Hepatocyte (in vitro differentiated cells): Measurements from ENCODE around the gene GAB3. TPM values are rescaled to one million over a fixed set of nuclear protein-coding genes. Genes with fewer than 3 reads are reported as not detected.

Experiments used
- DNase-seq: peaks from one replicate; pipeline ENCODE4 v3.0.0-alpha.2; 2016; ENCODE audit warnings: low spot score
- H2AFZ ChIP-seq: fragments of 200-600 bp; sonication (generic); 2 replicates; pipeline ENCODE4 v1.6.0; 2016; ENCODE audit warnings: antibody characterized with exemption, mild to moderate bottlenecking
- H3K27ac ChIP-seq: fragments of 200-600 bp; sonication (generic); 2 replicates; pipeline ENCODE4 v1.5.1; 2016; ENCODE audit warnings: mild to moderate bottlenecking
- H3K27me3 ChIP-seq: fragments of 200-600 bp; sonication (generic); 2 replicates; pipeline ENCODE4 v1.6.1; 2016
- H3K36me3 ChIP-seq: fragments of 200-600 bp; sonication (generic); replicated peaks from 2 replicates; pipeline ENCODE4 v1.5.1; 2016; ENCODE audit warnings: low read depth; ENCODE audit not compliant: insufficient read depth
- H3K4me1 ChIP-seq: fragments of 200-600 bp; sonication (generic); 2 replicates; pipeline ENCODE4 v1.5.1; 2016; ENCODE audit warnings: mild to moderate bottlenecking, moderate library complexity; ENCODE audit not compliant: insufficient read depth
- H3K4me2 ChIP-seq: fragments of 200-600 bp; sonication (generic); 2 replicates; pipeline ENCODE4 v1.6.0; 2016
- H3K4me3 ChIP-seq: fragments of 200-600 bp; sonication (generic); 2 replicates; pipeline ENCODE4 v1.5.1; 2016; ENCODE audit warnings: mild to moderate bottlenecking
- H3K79me2 ChIP-seq: fragments of 200-600 bp; sonication (generic); 2 replicates; pipeline ENCODE4 v1.6.0; 2017; ENCODE audit warnings: mild to moderate bottlenecking
- H3K9me2 ChIP-seq: fragments of 200-600 bp; sonication (generic); replicated peaks from 2 replicates; pipeline ENCODE4 v1.6.0; 2017; ENCODE audit warnings: mild to moderate bottlenecking; ENCODE audit not compliant: insufficient read depth
- H3K9me3 ChIP-seq: fragments of 200-600 bp; sonication (generic); 2 replicates; pipeline ENCODE4 v1.5.1; 2016; ENCODE audit warnings: low read depth, mild to moderate bottlenecking
- H4K20me1 ChIP-seq: fragments of 200-600 bp; sonication (generic); 2 replicates; pipeline ENCODE4 v1.6.0; 2016; ENCODE audit warnings: mild to moderate bottlenecking; ENCODE audit not compliant: insufficient read depth, poor library complexity, severe bottlenecking
- EZH2 ChIP-seq: fragments of 200-600 bp; sonication (generic); IDR thresholded peaks from 2 replicates; pipeline ENCODE4 v1.6.1; 2016; ENCODE audit warnings: antibody characterized with exemption, mild to moderate bottlenecking, borderline replicate concordance
- EZH2phosphoT487 ChIP-seq: fragments of 200-600 bp; sonication (generic); IDR thresholded peaks from one replicate; pipeline ENCODE4 v1.6.1; 2018; ENCODE audit warnings: antibody characterized with exemption, mild to moderate bottlenecking, low read depth, moderate library complexity; ENCODE audit not compliant: unreplicated experiment, severe bottlenecking
- WGBS: methylation state at CpG from one replicate; pipeline ENCODE4 v1.1.6; 2016; ENCODE audit warnings: low lambda C conversion rate; ENCODE audit errors: missing lambda C conversion rate; 5-methylcytosine and 5-hydroxymethylcytosine counted together
- polyA plus RNA-seq: library from polyadenylated mRNA; unstranded; fragments of >200 nt; fragmentation: Nextera tagmentation; extraction: Ambion mirVana; gene quantifications from 2 replicates; pipeline ENCODE4 v1.2.1, GENCODE V29; 2016
- total RNA-seq: library from RNA; depleted of rRNA; stranded (reverse); fragments of >200 nt; gene quantifications from 2 replicates; pipeline ENCODE4 v1.2.3, GENCODE V29; 2014
- TF ChIP-seq, protein P1 (sequence below): fragments of 200-600 bp; sonication (generic); IDR thresholded peaks from 2 replicates; pipeline ENCODE4 v1.5.1; 2016; ENCODE audit warnings: antibody characterized with exemption, mild to moderate bottlenecking; ENCODE audit not compliant: poor library complexity

GAB3 gene
- total and polyA plus RNA-seq, 2 experiments from 2014 or later: 0.21 to 0.50 TPM

GRCh38 chrX:154661899-154662298 lies 89.0 kb downstream of the GAB3 start:
- Histone ChIP-seq H3K4me2 (no peak overlapping the region), H3K36me3 (no peaks in the 10 kb centered on the region), H3K27ac (no peak overlapping the region), H3K79me2 (no peaks in the 10 kb centered on the region), H4K20me1 (no peaks in the 10 kb centered on the region), H3K4me3 (no peak overlapping the region), H2AFZ (no peak overlapping the region), H3K9me3 (no peaks in the 10 kb centered on the region), H3K9me2 (no peaks in the 10 kb centered on the region), H3K4me1 (no peaks in the 10 kb centered on the region), H3K27me3 (no peaks in the 10 kb centered on the region)
- no peak for DNase-seq
- WGBS: 82% methylated on average over 7 of the region's 7 CpGs
- no peak for TF ChIP-seq EZH2phosphoT487

DNA sequence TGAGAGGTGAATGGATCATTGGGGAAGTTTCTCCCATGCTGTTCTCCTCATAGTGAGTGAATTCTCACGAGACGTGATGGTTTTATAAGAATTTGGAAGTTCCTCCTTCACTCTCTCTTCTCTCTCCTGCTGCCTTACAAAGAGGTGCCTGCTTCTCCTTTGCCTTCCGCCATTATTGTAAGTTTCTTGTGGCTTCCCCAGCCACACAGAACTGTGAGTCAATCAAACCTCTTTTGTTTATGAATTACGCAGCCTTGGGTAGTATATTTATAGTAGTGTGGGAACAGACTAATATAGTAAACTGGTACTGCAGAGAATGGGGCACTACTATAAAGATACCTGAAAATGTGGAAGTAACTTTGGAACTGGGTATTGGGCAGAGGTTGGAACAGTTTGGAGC lies 89.7 kb downstream of the GAB3 start:
- H3K36me3 ChIP-seq: no peaks in the 10 kb centered on the region
- H3K27me3 ChIP-seq: no peaks in the 10 kb centered on the region
- DNase-seq: no peak
- H4K20me1 ChIP-seq: no peaks in the 10 kb centered on the region
- no peaks in the 10 kb centered on the region for H3K79me2 ChIP-seq
- no peak overlapping the region for H3K4me3 ChIP-seq
- WGBS: 81% methylated on average over 4 of the region's 4 CpGs
- H2AFZ ChIP-seq: no peak overlapping the region
- no peak for TF ChIP-seq EZH2phosphoT487
- TF ChIP-seq EZH2: no peak
- TF ChIP-seq, protein P1, sequence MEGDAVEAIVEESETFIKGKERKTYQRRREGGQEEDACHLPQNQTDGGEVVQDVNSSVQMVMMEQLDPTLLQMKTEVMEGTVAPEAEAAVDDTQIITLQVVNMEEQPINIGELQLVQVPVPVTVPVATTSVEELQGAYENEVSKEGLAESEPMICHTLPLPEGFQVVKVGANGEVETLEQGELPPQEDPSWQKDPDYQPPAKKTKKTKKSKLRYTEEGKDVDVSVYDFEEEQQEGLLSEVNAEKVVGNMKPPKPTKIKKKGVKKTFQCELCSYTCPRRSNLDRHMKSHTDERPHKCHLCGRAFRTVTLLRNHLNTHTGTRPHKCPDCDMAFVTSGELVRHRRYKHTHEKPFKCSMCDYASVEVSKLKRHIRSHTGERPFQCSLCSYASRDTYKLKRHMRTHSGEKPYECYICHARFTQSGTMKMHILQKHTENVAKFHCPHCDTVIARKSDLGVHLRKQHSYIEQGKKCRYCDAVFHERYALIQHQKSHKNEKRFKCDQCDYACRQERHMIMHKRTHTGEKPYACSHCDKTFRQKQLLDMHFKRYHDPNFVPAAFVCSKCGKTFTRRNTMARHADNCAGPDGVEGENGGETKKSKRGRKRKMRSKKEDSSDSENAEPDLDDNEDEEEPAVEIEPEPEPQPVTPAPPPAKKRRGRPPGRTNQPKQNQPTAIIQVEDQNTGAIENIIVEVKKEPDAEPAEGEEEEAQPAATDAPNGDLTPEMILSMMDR: no peak
- H3K9me2 ChIP-seq: no peaks in the 10 kb centered on the region
- no peaks in the 10 kb centered on the region for H3K4me1 ChIP-seq
- no peak overlapping the region for H3K27ac ChIP-seq
- H3K9me3 ChIP-seq: no peaks in the 10 kb centered on the region
- H3K4me2 ChIP-seq: no peak overlapping the region

- H3K4me1 ChIP-seq: no peaks in the 10 kb centered on the region
- H3K79me2 ChIP-seq: no peaks in the 10 kb centered on the region
- H2AFZ ChIP-seq: no peak overlapping the region
- H3K4me2 ChIP-seq: no peak overlapping the region
- no peaks in the 10 kb centered on the region for H3K36me3 ChIP-seq
- TF ChIP-seq, protein P1: no peak
- TF ChIP-seq EZH2 (no peak), EZH2phosphoT487 (no peak)
- no peaks in the 10 kb centered on the region for H3K9me2 ChIP-seq
- DNase-seq: peak; percentile 0
- 74% methylated on average over 6 of the region's 6 CpGs for whole genome bisulfite sequencing
- no peaks in the 10 kb centered on the region for H3K27me3 ChIP-seq
- no peak overlapping the region for H3K4me3 ChIP-seq
- no peak overlapping the region for H3K27ac ChIP-seq
- no peaks in the 10 kb centered on the region for H3K9me3 ChIP-seq
- no peaks in the 10 kb centered on the region for H4K20me1 ChIP-seq
Observed at GRCh38 chrX:154660541-154660940, 90.3 kb downstream of the GAB3 start.

- DNase-seq: peak; percentile 0
- Histone ChIP-seq H3K27me3 (no peaks in the 10 kb centered on the region), H3K4me2 (no peak overlapping the region), H4K20me1 (no peaks in the 10 kb centered on the region), H3K4me3 (no peak overlapping the region), H3K9me2 (no peaks in the 10 kb centered on the region), H3K36me3 (no peaks in the 10 kb centered on the region), H2AFZ (no peak overlapping the region), H3K79me2 (no peaks in the 10 kb centered on the region), H3K27ac (no peak overlapping the region), H3K4me1 (no peaks in the 10 kb centered on the region), H3K9me3 (no peaks in the 10 kb centered on the region)
- WGBS: 85% methylated on average over 11 of the region's 11 CpGs
- TF ChIP-seq EZH2phosphoT487 (no peak), EZH2 (no peak)
- TF ChIP-seq, protein P1: no peak
Observed at GRCh38 chrX:154658957-154659356, 91.9 kb downstream of the GAB3 start.
